ENCODE data around the gene KRT7. TPM values are rescaled to one million over a fixed set of nuclear protein-coding genes. Genes with fewer than 3 reads are reported as not detected.

KRT7 gene
- total and polyA plus RNA-seq, 2 experiments from 2014 or later, result 11.0 to 17.4 TPM

DNA sequence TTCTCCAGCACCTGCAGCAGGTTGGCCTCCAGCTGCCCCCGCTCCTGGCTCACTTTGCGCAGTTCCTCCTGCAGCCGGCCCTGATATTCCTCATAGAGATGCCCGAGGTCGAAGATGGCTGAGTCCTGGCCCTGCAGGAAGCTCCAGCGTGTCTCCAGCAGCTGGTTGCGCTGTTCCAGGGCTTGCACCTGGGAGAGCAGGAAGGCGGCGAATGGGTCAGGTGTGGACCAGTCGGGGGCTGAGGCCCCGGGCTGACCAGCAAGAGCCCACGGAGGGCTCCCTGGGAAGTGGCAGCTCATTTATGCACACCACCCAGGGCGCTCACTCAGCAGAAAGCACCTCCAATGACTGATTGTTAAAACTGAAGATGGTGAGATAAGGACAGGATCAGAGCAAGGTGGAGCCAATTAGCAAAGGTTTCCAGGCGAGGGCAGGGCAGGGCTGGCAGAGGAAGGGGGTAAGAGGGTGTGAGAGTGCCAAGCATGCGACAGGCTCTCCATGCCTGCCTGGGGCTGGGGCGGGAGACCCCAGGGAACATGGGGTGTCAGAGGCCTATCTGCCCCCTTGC lies 47.6 kb upstream of the KRT7 start:
- no peak overlapping the region for H3K4me3 ChIP-seq
- no peaks in the 10 kb centered on the region for H3K36me3 ChIP-seq (ENCODE audit: low read depth)
- no peaks in the 10 kb centered on the region for H4K20me1 ChIP-seq (ENCODE audit: insufficient read depth)
- TF ChIP-seq EZH2phosphoT487 (IDR thresholded peaks at IDR 0.05; ENCODE audit: insufficient read depth, low read depth) (no peak), EZH2 (IDR thresholded peaks at IDR 0.05; ENCODE audit: insufficient read depth, poor library complexity, severe bottlenecking) (no peak)
- 93% methylated on average over 16 of the region's 16 CpGs for WGBS, 2 experiments (ENCODE audit: low coverage in 1 of 2, low lambda C conversion rate in 2 of 2, missing lambda C conversion rate in 2 of 2)
- no peak for DNase-seq
- H3K9ac ChIP-seq, result no peak overlapping the region
- H3K27ac ChIP-seq, result no peak overlapping the region
- peaks cover 12% of the 10 kb centered on the region; the same call in 1 of the 2 replicates for H3F3A ChIP-seq (ENCODE audit: insufficient read depth)
- peak overlapping the region; percentile 14 for H3K4me2 ChIP-seq (ENCODE audit: unreplicated experiment)
- no peaks in the 10 kb centered on the region for H3K27me3 ChIP-seq (replicated peaks; ENCODE audit: insufficient read depth)
- H3K79me2 ChIP-seq (ENCODE audit: insufficient read depth), result no peaks in the 10 kb centered on the region
- H3K9me3 ChIP-seq (ENCODE audit: low read depth), result no peaks in the 10 kb centered on the region
- in situ Hi-C loops (cut with MboI), result no loop called here
- H2AFZ ChIP-seq, result peak overlapping the region; percentile 67; the same call in 1 of the 2 replicates
- H3K4me1 ChIP-seq (ENCODE audit: insufficient read depth), result peaks cover 38% of the 10 kb centered on the region
- no peaks in the 10 kb centered on the region for H3K9me2 ChIP-seq (ENCODE audit: insufficient read depth)

DNA sequence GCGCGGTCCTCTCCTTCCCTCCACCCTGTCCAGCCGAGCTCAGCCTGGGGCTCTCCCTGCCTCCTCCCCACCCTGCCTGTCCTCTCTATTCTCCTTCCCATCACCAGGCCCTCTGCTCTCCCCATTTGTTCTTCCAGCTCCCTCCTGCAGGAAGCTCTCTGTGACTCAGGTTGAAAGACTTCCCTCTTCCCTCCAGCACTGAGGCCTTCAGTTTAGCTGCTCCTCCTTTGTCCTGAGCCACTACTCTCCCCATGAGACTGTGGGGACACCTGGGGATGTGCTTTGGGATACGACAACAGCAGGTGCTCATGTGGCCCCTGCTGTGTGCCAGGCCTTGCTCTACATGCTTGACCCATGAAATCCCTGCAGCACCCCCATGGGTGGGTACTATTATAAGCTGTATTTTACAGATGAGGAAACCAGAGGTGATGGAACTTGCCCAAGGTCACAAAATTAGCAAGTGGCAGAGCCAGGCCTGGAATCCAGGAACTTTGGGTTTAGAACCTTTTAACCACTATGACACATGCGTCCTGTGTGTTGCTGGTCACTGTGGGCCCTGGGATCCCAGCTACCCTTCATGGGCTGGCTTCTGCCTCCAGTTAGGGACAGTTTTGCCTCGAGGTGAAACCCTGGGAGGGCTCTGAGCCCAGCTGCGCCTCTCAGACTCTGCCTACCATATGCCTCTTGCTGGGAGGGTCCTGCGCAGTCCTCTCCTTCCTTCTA lies 46.8 kb upstream of the KRT7 start:
- Histone ChIP-seq H3F3A (ENCODE audit: insufficient read depth) (peaks cover 12% of the 10 kb centered on the region; the same call in 1 of the 2 replicates), H3K79me2 (ENCODE audit: insufficient read depth) (no peaks in the 10 kb centered on the region), H3K27me3 (replicated peaks; ENCODE audit: insufficient read depth) (no peaks in the 10 kb centered on the region), H3K4me2 (ENCODE audit: unreplicated experiment) (peak overlapping the region; percentile 14), H3K4me3 (no peak overlapping the region), H4K20me1 (ENCODE audit: insufficient read depth) (no peaks in the 10 kb centered on the region), H3K27ac (peak overlapping the region; percentile 84), H3K9me2 (ENCODE audit: insufficient read depth) (no peaks in the 10 kb centered on the region), H3K9me3 (ENCODE audit: low read depth) (no peaks in the 10 kb centered on the region), H2AFZ (peak overlapping the region; percentile 67), H3K4me1 (ENCODE audit: insufficient read depth) (peaks cover 46% of the 10 kb centered on the region), H3K36me3 (ENCODE audit: low read depth) (no peaks in the 10 kb centered on the region), H3K9ac (peak overlapping the region; percentile 63)
- peak; percentile 87 for DNase-seq
- in situ Hi-C loops (cut with MboI), result no loop called here
- no peak for TF ChIP-seq EZH2 (IDR thresholded peaks at IDR 0.05; ENCODE audit: insufficient read depth, poor library complexity, severe bottlenecking)
- no peak for TF ChIP-seq EZH2phosphoT487 (IDR thresholded peaks at IDR 0.05; ENCODE audit: insufficient read depth, low read depth)
- 62 to 63% methylated on average over 8 of the region's 8 CpGs for WGBS, 2 experiments (ENCODE audit: low coverage in 1 of 2, low lambda C conversion rate in 2 of 2, missing lambda C conversion rate in 2 of 2)

DNA sequence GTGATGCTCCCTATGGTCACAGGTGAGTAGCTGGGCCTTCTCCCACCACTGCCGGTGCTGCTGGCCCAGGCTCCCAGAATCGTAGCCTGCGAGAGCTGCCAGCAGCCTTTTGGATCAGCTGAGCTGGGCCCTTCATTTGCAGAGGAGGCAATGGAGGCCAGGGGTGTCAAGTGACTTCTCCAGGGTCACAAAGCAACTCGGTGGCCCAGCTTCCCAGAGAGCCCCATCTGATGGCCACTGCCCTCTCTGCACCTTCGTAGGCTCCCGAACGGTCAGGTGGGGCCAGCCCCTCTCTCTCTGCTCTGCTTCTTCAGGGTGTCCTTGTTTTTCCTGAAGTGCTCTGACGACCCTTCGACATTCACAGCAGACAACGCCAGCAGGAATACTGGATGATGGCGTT lies 45.8 kb upstream of the KRT7 start:
- WGBS, 2 experiments (ENCODE audit: low coverage in 1 of 2, low lambda C conversion rate in 2 of 2, missing lambda C conversion rate in 2 of 2), result 92 to 93% methylated on average over 11 of the region's 11 CpGs
- no peak overlapping the region for H2AFZ ChIP-seq
- H3K9me2 ChIP-seq (ENCODE audit: insufficient read depth), result no peaks in the 10 kb centered on the region
- H3K27me3 ChIP-seq (replicated peaks; ENCODE audit: insufficient read depth), result no peaks in the 10 kb centered on the region
- TF ChIP-seq EZH2phosphoT487 (IDR thresholded peaks at IDR 0.05; ENCODE audit: insufficient read depth, low read depth) (no peak), EZH2 (IDR thresholded peaks at IDR 0.05; ENCODE audit: insufficient read depth, poor library complexity, severe bottlenecking) (no peak)
- H4K20me1 ChIP-seq (ENCODE audit: insufficient read depth), result no peaks in the 10 kb centered on the region
- peaks cover 12% of the 10 kb centered on the region; the same call in 1 of the 2 replicates for H3F3A ChIP-seq (ENCODE audit: insufficient read depth)
- no peak overlapping the region for H3K4me3 ChIP-seq
- H3K27ac ChIP-seq, result peak overlapping the region; percentile 84
- no peak overlapping the region for H3K4me2 ChIP-seq (ENCODE audit: unreplicated experiment)
- peak overlapping the region; percentile 63; the same call in 1 of the 2 replicates for H3K9ac ChIP-seq
- in situ Hi-C loops (cut with MboI), result no loop called here
- no peaks in the 10 kb centered on the region for H3K36me3 ChIP-seq (ENCODE audit: low read depth)
- DNase-seq, result no peak
- H3K9me3 ChIP-seq (ENCODE audit: low read depth), result no peaks in the 10 kb centered on the region
- peaks cover 54% of the 10 kb centered on the region for H3K4me1 ChIP-seq (ENCODE audit: insufficient read depth)
- H3K79me2 ChIP-seq (ENCODE audit: insufficient read depth), result no peaks in the 10 kb centered on the region

DNA sequence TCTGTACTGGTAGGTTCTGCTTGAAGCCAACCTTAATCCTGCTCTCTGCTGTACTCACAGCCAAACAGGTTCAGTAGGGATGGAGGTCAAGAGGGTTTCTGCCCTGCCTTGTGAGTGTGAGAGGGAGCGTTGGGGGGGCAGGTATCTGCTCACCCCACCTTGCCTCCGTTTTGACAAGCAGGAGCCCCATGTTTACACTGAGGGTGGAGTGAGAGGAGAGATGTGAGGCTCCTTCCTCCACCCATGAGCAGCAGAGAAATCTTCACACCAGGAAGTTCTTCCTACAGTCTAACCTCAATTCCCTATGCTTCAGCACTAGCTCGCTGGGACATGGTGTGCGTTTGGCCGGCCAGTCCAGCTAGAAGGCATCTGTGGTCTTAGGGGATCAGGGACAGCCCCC lies 45.4 kb upstream of the KRT7 start:
- WGBS, 2 experiments (ENCODE audit: low coverage in 1 of 2, low lambda C conversion rate in 2 of 2, missing lambda C conversion rate in 2 of 2), result 93 to 96% methylated on average over 5 of the region's 5 CpGs
- H3F3A ChIP-seq (ENCODE audit: insufficient read depth), result peaks cover 12% of the 10 kb centered on the region; the same call in 1 of the 2 replicates
- H3K9ac ChIP-seq, result no peak overlapping the region
- TF ChIP-seq EZH2 (IDR thresholded peaks at IDR 0.05; ENCODE audit: insufficient read depth, poor library complexity, severe bottlenecking) (no peak), EZH2phosphoT487 (IDR thresholded peaks at IDR 0.05; ENCODE audit: insufficient read depth, low read depth) (no peak)
- no peaks in the 10 kb centered on the region for H3K27me3 ChIP-seq (replicated peaks; ENCODE audit: insufficient read depth)
- H3K4me2 ChIP-seq (ENCODE audit: unreplicated experiment), result no peak overlapping the region
- H3K27ac ChIP-seq, result 0 out of 2 replicates have a peak overlapping the region, but pooled peaks have one; percentile 84
- H3K36me3 ChIP-seq (ENCODE audit: low read depth), result no peaks in the 10 kb centered on the region
- H4K20me1 ChIP-seq (ENCODE audit: insufficient read depth), result no peaks in the 10 kb centered on the region
- H3K4me1 ChIP-seq (ENCODE audit: insufficient read depth), result peaks cover 58% of the 10 kb centered on the region
- in situ Hi-C loops (cut with MboI), result no loop called here
- H3K9me2 ChIP-seq (ENCODE audit: insufficient read depth), result no peaks in the 10 kb centered on the region
- no peak for DNase-seq
- H3K4me3 ChIP-seq, result no peak overlapping the region
- H2AFZ ChIP-seq, result no peak overlapping the region
- H3K9me3 ChIP-seq (ENCODE audit: low read depth), result no peaks in the 10 kb centered on the region
- H3K79me2 ChIP-seq (ENCODE audit: insufficient read depth), result no peaks in the 10 kb centered on the region

Measured in GM23248 (cell line).